MV-4-11 (cell line): ENCODE data around the gene PNPO.

ENCODE experiments used
- DNase-seq: peaks from one replicate; lab custom pipeline; 2025; lab: John Stamatoyannopoulos, UW

Gene PNPO

GRCh38 chr17:47998044-47998443, 56.7 kb downstream of the PNPO start:
- DNase-seq: no peak
